Measurements from ENCODE around the gene IDUA.

The IDUA gene

GRCh38 chr4:982814-983213 lies 4.0 kb upstream of the IDUA start:
- no peak overlapping the region for H3K27ac ChIP-seq (ENCODE audit: low read length)
- peaks cover 22% of the 10 kb centered on the region for H3K4me1 ChIP-seq (ENCODE audit: low read length)
- H3K36me3 ChIP-seq (replicated peaks; ENCODE audit: low read depth, low read length): no peaks in the 10 kb centered on the region
- H3K9ac ChIP-seq (ENCODE audit: low read length): no peak overlapping the region
- H2AFZ ChIP-seq (ENCODE audit: low read depth, low read length): no peak overlapping the region
- H3K4me2 ChIP-seq (ENCODE audit: low read length): no peak overlapping the region
- H3K27me3 ChIP-seq (ENCODE audit: low read depth, low read length): no peaks in the 10 kb centered on the region
- H3K4me3 ChIP-seq (ENCODE audit: low read length): no peak overlapping the region
- TF ChIP-seq EZH2phosphoT487 (IDR thresholded peaks at IDR 0.05; ENCODE audit: low read depth): no peak
- TF ChIP-seq, protein P1, sequence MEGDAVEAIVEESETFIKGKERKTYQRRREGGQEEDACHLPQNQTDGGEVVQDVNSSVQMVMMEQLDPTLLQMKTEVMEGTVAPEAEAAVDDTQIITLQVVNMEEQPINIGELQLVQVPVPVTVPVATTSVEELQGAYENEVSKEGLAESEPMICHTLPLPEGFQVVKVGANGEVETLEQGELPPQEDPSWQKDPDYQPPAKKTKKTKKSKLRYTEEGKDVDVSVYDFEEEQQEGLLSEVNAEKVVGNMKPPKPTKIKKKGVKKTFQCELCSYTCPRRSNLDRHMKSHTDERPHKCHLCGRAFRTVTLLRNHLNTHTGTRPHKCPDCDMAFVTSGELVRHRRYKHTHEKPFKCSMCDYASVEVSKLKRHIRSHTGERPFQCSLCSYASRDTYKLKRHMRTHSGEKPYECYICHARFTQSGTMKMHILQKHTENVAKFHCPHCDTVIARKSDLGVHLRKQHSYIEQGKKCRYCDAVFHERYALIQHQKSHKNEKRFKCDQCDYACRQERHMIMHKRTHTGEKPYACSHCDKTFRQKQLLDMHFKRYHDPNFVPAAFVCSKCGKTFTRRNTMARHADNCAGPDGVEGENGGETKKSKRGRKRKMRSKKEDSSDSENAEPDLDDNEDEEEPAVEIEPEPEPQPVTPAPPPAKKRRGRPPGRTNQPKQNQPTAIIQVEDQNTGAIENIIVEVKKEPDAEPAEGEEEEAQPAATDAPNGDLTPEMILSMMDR (IDR thresholded peaks at IDR 0.05; ENCODE audit: low read depth, low read length): no peak
- no peaks in the 10 kb centered on the region for H3K9me3 ChIP-seq (ENCODE audit: insufficient read depth, low read length)
- H3K79me2 ChIP-seq (ENCODE audit: low read length): no peaks in the 10 kb centered on the region
- no peaks in the 10 kb centered on the region for H4K20me1 ChIP-seq (ENCODE audit: insufficient read depth, low read length)

DNA sequence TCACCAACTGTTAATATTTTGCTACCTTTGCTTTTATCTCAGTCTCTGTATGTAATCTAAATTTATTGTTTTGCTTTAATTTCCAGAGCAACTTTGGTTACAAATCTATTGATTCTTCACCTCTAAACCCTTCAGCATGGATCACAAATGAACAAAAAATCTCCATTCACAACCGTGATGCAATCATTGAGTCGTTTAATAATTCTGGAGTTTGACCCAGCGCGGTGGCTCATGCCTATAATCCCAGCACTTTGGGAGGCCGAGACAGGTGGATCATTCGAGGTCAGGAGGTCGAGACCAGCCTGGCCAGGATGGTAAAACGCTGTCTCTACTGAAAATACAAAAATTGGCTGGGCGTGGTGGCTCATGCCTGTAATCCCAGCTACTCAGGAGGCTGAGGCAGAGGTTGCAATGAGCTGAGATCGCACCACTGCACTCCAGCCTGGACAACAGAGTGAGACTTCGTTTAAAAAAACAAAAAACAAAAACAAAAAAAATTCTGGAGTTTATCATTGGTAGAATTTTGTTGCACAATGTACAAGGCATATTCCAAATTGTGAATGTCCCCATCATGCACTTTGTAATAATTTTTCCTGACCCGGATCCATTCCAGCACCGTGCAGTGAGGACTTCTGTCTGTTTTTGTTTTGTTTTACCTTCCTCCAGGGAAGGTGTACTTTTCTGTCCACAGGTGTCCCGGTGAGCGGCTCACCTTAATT lies 2.3 kb upstream of the IDUA start:
- H3K9me3 ChIP-seq (ENCODE audit: insufficient read depth, low read length): no peaks in the 10 kb centered on the region
- H3K4me2 ChIP-seq (ENCODE audit: low read length): peak overlapping the region; percentile 97
- H3K4me1 ChIP-seq (ENCODE audit: low read length): peaks cover 22% of the 10 kb centered on the region
- H3K36me3 ChIP-seq (replicated peaks; ENCODE audit: low read depth, low read length): no peaks in the 10 kb centered on the region
- no peak overlapping the region for H3K27ac ChIP-seq (ENCODE audit: low read length)
- H2AFZ ChIP-seq (ENCODE audit: low read depth, low read length): peak overlapping the region; percentile 88
- H3K79me2 ChIP-seq (ENCODE audit: low read length): no peaks in the 10 kb centered on the region
- H4K20me1 ChIP-seq (ENCODE audit: insufficient read depth, low read length): no peaks in the 10 kb centered on the region
- no peak for TF ChIP-seq EZH2phosphoT487 (IDR thresholded peaks at IDR 0.05; ENCODE audit: low read depth)
- TF ChIP-seq, protein P1 (IDR thresholded peaks at IDR 0.05; ENCODE audit: low read depth, low read length): no peak
- H3K4me3 ChIP-seq (ENCODE audit: low read length): peak overlapping the region; percentile 76
- no peaks in the 10 kb centered on the region for H3K27me3 ChIP-seq (ENCODE audit: low read depth, low read length)
- H3K9ac ChIP-seq (ENCODE audit: low read length): peak overlapping the region; percentile 44

GRCh38 chr4:985123-985830 lies 1.6 kb upstream of the IDUA start:
- no peaks in the 10 kb centered on the region for H3K79me2 ChIP-seq (ENCODE audit: low read length)
- no peaks in the 10 kb centered on the region for H3K36me3 ChIP-seq (replicated peaks; ENCODE audit: low read depth, low read length)
- no peak overlapping the region for H3K27ac ChIP-seq (ENCODE audit: low read length)
- H3K4me3 ChIP-seq (ENCODE audit: low read length): peak overlapping the region; percentile 76
- H3K9me3 ChIP-seq (ENCODE audit: insufficient read depth, low read length): no peaks in the 10 kb centered on the region
- H2AFZ ChIP-seq (ENCODE audit: low read depth, low read length): peak overlapping the region; percentile 88
- H3K4me1 ChIP-seq (ENCODE audit: low read length): peaks cover 22% of the 10 kb centered on the region
- H4K20me1 ChIP-seq (ENCODE audit: insufficient read depth, low read length): no peaks in the 10 kb centered on the region
- peak overlapping the region; percentile 97 for H3K4me2 ChIP-seq (ENCODE audit: low read length)
- TF ChIP-seq, protein P1 (IDR thresholded peaks at IDR 0.05; ENCODE audit: low read depth, low read length): no peak
- TF ChIP-seq EZH2phosphoT487 (IDR thresholded peaks at IDR 0.05; ENCODE audit: low read depth): no peak
- H3K9ac ChIP-seq (ENCODE audit: low read length): peak overlapping the region; percentile 44
- H3K27me3 ChIP-seq (ENCODE audit: low read depth, low read length): no peaks in the 10 kb centered on the region

- no peak for TF ChIP-seq EZH2phosphoT487 (IDR thresholded peaks at IDR 0.05; ENCODE audit: low read depth)
- TF ChIP-seq, protein P1 (IDR thresholded peaks at IDR 0.05; ENCODE audit: low read depth, low read length): no peak
- Histone ChIP-seq H3K36me3 (replicated peaks; ENCODE audit: low read depth, low read length) (no peaks in the 10 kb centered on the region), H3K27me3 (ENCODE audit: low read depth, low read length) (no peaks in the 10 kb centered on the region), H3K4me2 (ENCODE audit: low read length) (peak overlapping the region; percentile 93), H3K9me3 (ENCODE audit: insufficient read depth, low read length) (no peaks in the 10 kb centered on the region), H3K27ac (ENCODE audit: low read length) (no peak overlapping the region), H3K9ac (ENCODE audit: low read length) (peak overlapping the region; percentile 80), H3K4me1 (ENCODE audit: low read length) (peaks cover 22% of the 10 kb centered on the region), H4K20me1 (ENCODE audit: insufficient read depth, low read length) (no peaks in the 10 kb centered on the region), H3K4me3 (ENCODE audit: low read length) (peak overlapping the region; percentile 90), H2AFZ (ENCODE audit: low read depth, low read length) (peak overlapping the region; percentile 91), H3K79me2 (ENCODE audit: low read length) (no peaks in the 10 kb centered on the region)
Observed at GRCh38 chr4:986428-986878, 391 bp upstream of the IDUA start.

All from OCI-LY3 (cell line).